ENCODE results near the gene TIPARP. TPM values are rescaled to one million over a fixed set of nuclear protein-coding genes. Genes with fewer than 3 reads are reported as not detected.

The TIPARP gene
- total RNA-seq, 1 experiment from 2014 or later = 35.0 TPM

- Histone ChIP-seq H2AFZ (no peak overlapping the region), H3K27me3 (ENCODE audit: insufficient read depth, low read depth) (no peaks in the 10 kb centered on the region), H3K4me2 (no peak overlapping the region), H3K9me3 (ENCODE audit: insufficient read depth, low read depth) (0 out of 2 replicates have a peak, but pooled peaks cover 10% of the 10 kb centered on the region), H3K4me1 (replicated peaks; ENCODE audit: insufficient read depth) (no peaks in the 10 kb centered on the region), H3F3A (ENCODE audit: insufficient read depth, low read depth) (no peaks in the 10 kb centered on the region), H3K79me2 (ENCODE audit: low read depth) (no peaks in the 10 kb centered on the region), H3K4me3 (no peak overlapping the region), H4K20me1 (ENCODE audit: insufficient read depth) (no peaks in the 10 kb centered on the region), H3K9me2 (ENCODE audit: insufficient read depth) (no peaks in the 10 kb centered on the region), H3K36me3 (ENCODE audit: low read depth) (no peaks in the 10 kb centered on the region), H3K27ac (no peak overlapping the region)
- ChIA-PET CTCF (no interaction called here), POLR2A (ENCODE audit: unreplicated experiment) (no interaction called here)
- intact Hi-C loops (cut with micrococcal nuclease; ENCODE audit: unreplicated experiment) = no loop called here
- BruUV-seq (replicated peaks) = no TSS peak
- no peak for DNase-seq
- TF ChIP-seq EZH2 (IDR thresholded peaks at IDR 0.05; ENCODE audit: low read depth) = no peak
- TF ChIP-seq, protein P1, sequence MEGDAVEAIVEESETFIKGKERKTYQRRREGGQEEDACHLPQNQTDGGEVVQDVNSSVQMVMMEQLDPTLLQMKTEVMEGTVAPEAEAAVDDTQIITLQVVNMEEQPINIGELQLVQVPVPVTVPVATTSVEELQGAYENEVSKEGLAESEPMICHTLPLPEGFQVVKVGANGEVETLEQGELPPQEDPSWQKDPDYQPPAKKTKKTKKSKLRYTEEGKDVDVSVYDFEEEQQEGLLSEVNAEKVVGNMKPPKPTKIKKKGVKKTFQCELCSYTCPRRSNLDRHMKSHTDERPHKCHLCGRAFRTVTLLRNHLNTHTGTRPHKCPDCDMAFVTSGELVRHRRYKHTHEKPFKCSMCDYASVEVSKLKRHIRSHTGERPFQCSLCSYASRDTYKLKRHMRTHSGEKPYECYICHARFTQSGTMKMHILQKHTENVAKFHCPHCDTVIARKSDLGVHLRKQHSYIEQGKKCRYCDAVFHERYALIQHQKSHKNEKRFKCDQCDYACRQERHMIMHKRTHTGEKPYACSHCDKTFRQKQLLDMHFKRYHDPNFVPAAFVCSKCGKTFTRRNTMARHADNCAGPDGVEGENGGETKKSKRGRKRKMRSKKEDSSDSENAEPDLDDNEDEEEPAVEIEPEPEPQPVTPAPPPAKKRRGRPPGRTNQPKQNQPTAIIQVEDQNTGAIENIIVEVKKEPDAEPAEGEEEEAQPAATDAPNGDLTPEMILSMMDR (conservative IDR thresholded peaks at IDR 0.05) = no peak
These were observed 68.0 kb downstream of the TIPARP start for GRCh38 chr3:156742401-156742800.

DNA sequence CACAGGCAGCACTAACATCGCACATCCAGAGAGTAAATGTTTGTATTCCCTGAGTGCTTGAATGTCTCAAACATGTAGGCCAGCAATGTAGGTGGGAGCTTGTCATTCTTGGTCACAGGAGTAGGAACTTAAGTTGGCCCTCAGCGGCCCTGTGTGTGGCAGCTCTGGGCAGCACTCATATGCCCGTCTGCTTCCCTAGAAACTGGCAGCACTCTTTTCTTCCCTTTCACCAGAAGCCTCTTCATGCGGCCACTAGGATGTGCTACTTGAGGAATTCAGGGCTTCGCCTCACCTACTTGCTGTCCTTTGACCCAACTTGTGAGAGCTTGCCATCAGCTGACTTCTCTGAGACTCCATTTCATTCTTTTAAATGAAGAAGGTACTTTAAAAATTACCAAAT is 69.5 kb downstream of the TIPARP start:
- H3K36me3 ChIP-seq (ENCODE audit: low read depth) = no peaks in the 10 kb centered on the region
- H3K27ac ChIP-seq = no peak overlapping the region
- DNase-seq = no peak
- no peaks in the 10 kb centered on the region for H3K9me2 ChIP-seq (ENCODE audit: insufficient read depth)
- ChIA-PET POLR2A (ENCODE audit: unreplicated experiment) (no interaction called here), CTCF (no interaction called here)
- 0 out of 2 replicates have a peak, but pooled peaks cover 11% of the 10 kb centered on the region for H3K9me3 ChIP-seq (ENCODE audit: insufficient read depth, low read depth)
- intact Hi-C loops (cut with micrococcal nuclease; ENCODE audit: unreplicated experiment) = no loop called here
- H2AFZ ChIP-seq = no peak overlapping the region
- no peaks in the 10 kb centered on the region for H4K20me1 ChIP-seq (ENCODE audit: insufficient read depth)
- H3K79me2 ChIP-seq (ENCODE audit: low read depth) = no peaks in the 10 kb centered on the region
- no peaks in the 10 kb centered on the region for H3F3A ChIP-seq (ENCODE audit: insufficient read depth, low read depth)
- no peak overlapping the region for H3K4me2 ChIP-seq
- H3K4me1 ChIP-seq (replicated peaks; ENCODE audit: insufficient read depth) = no peaks in the 10 kb centered on the region
- H3K27me3 ChIP-seq (ENCODE audit: insufficient read depth, low read depth) = no peaks in the 10 kb centered on the region
- no TSS peak for BruUV-seq (replicated peaks)
- TF ChIP-seq, protein P1 (conservative IDR thresholded peaks at IDR 0.05) = no peak
- H3K4me3 ChIP-seq = no peak overlapping the region

GRCh38 chr3:156744631-156745030 is 70.2 kb downstream of the TIPARP start:
- Histone ChIP-seq H3K4me1 (replicated peaks; ENCODE audit: insufficient read depth) (no peaks in the 10 kb centered on the region), H4K20me1 (ENCODE audit: insufficient read depth) (no peaks in the 10 kb centered on the region), H3K27me3 (ENCODE audit: insufficient read depth, low read depth) (no peaks in the 10 kb centered on the region), H3K27ac (no peak overlapping the region), H3K4me2 (no peak overlapping the region), H3K4me3 (no peak overlapping the region), H3F3A (ENCODE audit: insufficient read depth, low read depth) (no peaks in the 10 kb centered on the region), H2AFZ (no peak overlapping the region), H3K79me2 (ENCODE audit: low read depth) (no peaks in the 10 kb centered on the region), H3K36me3 (ENCODE audit: low read depth) (no peaks in the 10 kb centered on the region), H3K9me3 (ENCODE audit: insufficient read depth, low read depth) (0 out of 2 replicates have a peak, but pooled peaks cover 11% of the 10 kb centered on the region), H3K9me2 (ENCODE audit: insufficient read depth) (no peaks in the 10 kb centered on the region)
- ChIA-PET CTCF (no interaction called here), POLR2A (ENCODE audit: unreplicated experiment) (no interaction called here)
- no TSS peak for BruUV-seq (replicated peaks)
- DNase-seq = no peak
- TF ChIP-seq, protein P1 (conservative IDR thresholded peaks at IDR 0.05) = no peak
- no peak for TF ChIP-seq EZH2 (IDR thresholded peaks at IDR 0.05; ENCODE audit: low read depth)
- intact Hi-C loops (cut with micrococcal nuclease; ENCODE audit: unreplicated experiment) = no loop called here
